Hematopoietic multipotent progenitor cell treated with erythropoietin and hydrocortisone succinate and interleukin-3 and kit ligand, for 4 days (in vitro differentiated cells): ENCODE results near the gene ENTHD1.
A peak's percentile ranks its signal among the peaks of the same experiment; 100 is the strongest.
"Not testable (repeated sequence)": the region's sequence is repeated elsewhere in the genome, so short reads cannot be mapped to it uniquely, and the experiment has no call there.

Source experiments
- DNase-seq: peaks from one replicate; pipeline ENCODE4 v3.0.0-alpha.2; 2015

Gene ENTHD1

DNA sequence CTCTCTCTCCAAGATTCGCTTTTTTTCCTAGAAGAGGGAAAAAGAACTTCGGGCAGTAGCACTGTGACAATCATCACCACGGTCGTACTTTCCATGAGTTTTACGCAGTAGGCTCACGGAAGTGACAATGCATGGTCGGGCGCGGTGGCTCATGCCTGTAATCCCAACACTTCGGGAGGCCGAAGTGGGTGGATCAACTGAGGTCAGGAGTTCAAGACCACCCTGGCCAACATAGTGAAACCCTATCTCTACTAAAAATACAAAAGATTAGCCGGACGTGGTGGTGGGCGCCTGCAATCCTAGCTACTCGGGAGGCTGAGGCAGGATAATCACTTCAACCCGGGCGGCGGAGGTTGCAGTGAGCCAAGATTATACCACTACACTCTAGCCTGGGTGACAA is 30.7 kb upstream of the ENTHD1 start:
- no peak for DNase-seq

GRCh38 chr22:39923696-39924095 is 30.1 kb upstream of the ENTHD1 start:
- DNase-seq: no peak

- peak; percentile 89 for DNase-seq
Measured at GRCh38 chr22:39920134-39920743, 26.7 kb upstream of the ENTHD1 start.

DNA sequence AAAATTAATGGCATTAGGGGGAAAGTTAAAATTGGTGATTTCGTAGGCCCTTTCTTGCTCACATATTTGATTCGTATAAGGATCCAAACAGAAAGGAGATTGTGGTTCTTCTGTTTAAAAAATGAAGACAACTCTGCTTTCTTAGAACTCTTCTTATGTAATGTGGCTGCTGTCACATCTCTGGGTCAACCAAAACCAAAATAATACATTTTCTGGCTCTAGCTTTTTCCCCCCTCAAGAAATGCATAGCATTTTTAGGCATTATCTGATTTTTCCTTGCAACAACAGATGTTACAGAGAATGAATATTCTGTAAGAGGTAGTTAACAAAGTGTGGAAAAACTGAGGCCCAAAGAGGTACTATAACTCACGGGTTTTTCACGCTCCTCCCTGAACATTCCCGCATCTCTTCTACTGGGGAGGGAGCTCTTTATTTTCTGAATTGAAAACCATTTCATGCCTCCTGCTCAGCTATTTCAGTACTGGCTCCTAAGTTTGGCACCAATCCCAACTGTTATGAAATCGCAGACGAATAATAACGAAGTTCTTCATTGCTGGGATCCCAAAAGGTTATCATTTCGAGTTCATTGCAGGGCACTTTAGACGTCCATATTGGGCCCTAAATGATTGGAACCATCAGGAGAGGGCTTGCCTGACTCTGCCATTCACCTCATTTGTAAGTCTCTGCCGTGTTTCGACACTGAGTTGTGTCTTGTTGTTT is 24.4 kb upstream of the ENTHD1 start:
- peak; percentile 68 for DNase-seq

DNA sequence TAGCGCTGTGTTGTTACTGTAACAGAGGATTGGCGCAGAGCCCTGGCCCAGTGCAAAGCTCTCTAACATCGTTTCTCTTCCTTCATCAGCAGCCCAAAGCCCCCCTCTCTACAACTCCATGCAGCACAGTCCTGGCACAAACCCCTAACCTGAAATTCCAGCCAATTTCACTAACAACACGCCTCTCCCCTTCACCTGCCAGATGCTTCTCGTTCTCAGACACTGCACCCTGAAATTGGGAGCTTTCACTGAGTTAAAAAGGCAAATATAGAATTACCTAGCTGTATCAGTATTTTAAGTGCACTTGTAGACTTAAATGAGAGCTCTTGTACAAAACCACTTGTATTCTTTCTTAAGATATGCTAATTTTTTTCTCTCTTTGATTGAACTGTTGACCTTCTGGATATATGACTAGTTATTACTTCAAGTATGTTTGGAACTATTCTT is 23.7 kb upstream of the ENTHD1 start:
- DNase-seq: no peak

DNA sequence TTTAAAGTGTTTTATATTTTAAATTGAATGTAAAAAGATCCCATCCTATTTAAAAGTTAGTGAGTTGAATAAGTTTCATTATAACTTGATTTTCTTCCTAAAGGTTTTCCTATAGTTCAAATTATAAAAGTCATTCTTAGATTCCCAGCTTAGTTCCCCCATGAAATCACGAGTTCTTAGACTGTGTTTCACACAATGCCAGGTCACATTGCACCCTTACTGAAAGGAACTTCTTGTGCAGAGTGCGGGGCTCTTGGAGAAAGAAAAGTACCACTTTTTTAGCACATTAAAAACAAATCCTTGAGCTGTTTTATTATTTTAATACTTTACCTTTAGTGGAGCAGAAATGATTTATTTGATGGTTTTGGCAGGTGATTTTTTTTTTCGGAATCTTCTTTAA is 22.9 kb upstream of the ENTHD1 start:
- no peak for DNase-seq

- peak; percentile 57 for DNase-seq
Measured at GRCh38 chr22:39915295-39915726, 21.8 kb upstream of the ENTHD1 start.

- no peak for DNase-seq
Measured at GRCh38 chr22:39914584-39914983, 21.0 kb upstream of the ENTHD1 start.

GRCh38 chr22:39913886-39914285 is 20.3 kb upstream of the ENTHD1 start:
- DNase-seq: no peak

DNA sequence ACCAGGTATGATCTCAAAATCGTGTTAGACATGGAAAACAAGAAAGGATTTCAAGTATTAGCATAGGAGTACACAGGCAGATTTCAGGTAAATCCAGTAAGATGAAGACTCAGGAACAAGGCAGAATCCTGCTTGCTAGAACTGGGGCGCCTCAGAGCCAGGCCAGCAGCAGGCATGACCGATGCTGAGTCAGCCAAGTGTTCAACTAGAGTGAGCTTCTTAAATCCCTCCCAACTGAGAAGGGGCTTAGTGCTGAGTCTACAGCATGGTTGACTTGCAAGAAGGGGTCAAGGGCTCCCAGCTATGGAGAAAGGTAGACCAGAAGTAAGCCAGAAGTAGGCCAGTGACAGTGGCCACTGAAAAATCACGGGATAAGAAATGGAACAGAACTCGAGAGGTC is 19.8 kb upstream of the ENTHD1 start:
- no peak for DNase-seq

DNA sequence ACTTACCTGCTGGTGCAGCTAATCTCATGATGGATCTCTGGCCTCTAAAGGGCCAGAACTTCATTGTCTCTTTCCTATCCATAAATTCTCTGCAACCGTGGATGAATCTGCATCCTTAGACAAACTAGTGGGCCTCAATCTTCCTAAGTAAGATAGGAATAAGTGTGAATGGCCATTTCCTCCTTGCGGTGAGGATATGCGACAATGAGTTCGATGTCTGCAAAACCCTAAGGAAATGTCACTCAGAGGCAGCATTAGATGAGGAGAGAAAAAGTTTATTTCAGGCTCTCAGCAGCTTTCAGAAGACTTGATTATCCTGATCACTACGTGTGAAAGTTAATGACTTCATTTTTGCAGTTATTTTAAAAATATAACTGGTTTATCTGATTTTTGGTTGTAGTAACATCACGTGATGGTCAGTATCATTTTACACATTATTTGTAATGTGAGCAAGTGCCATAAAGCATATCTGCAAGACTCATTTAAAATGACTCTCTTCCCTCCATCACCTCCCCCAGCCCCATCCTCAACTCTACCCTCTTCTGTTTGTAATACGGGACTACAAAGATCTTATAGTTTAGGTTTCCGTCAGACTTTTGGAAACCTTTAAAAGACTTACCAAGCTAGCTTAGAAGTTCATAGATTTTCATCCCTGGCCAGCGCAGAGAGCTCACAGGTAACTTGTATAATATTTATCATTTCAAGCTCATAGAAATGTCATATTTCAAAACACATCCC is 17.5 kb upstream of the ENTHD1 start:
- DNase-seq: no peak

GRCh38 chr22:39908737-39909136 is 15.2 kb upstream of the ENTHD1 start:
- no peak for DNase-seq

DNA sequence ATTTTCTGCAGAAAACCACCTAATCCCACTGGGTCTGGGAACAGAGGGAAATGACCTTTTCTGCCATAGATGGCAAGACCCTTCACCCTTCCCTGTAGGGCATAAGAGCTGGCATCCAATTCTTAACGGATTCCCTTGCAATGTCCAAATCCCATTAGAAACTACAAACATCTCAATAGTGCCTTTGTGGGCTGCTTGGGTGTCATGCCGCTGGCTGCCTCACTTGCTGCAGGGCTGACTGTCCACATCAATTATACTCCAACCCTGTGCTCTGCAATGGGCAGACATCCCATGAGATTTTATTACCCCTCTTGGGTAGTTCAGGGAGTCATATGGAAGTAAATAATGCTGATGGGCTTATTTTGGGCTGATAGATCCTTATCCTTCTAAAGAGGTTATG is 14.6 kb upstream of the ENTHD1 start:
- DNase-seq: no peak

DNA sequence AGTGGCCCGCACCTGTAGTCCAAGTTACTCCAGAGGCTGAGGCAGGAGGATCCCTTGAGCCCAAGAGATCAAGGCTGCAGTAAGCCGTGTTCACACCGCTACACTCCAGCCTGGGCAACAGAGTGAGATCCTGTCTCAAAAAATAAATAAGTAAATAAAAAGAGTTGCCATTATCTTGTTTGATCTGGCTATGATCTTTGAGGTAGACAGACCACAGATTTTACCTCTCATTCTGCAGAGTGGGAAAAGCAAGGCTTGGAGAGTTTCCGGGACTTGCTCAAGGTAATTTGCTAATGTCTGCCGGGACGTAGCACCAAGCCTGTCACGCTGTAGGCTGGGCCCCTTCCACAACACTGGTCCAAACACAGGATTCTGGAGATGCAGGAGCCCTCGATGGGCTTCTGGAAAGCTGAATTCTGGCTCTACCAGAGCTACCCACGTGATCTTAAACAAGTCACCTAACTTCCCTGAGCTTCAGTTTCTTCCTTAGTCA is 14.1 kb upstream of the ENTHD1 start:
- no peak for DNase-seq

DNA sequence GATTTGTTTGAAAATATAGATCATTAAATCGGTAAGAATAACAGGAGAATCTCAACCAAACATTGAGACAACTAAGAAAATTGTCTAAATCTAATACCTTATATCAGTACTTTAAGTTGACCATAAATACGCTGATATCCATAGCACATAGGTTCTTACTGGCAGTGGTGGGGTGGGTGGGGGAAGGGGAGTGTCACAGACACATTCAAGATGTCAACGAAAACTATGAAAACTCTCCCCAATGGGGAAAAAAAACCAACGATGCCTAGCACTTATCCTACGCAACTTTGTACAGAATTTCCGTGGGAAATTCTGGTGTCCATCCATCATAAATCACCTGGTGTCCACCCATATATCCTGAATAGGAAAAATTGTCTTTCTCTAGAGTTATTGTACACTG is 13.5 kb upstream of the ENTHD1 start:
- no peak for DNase-seq

GRCh38 chr22:39906207-39906606 is 12.6 kb upstream of the ENTHD1 start:
- no peak for DNase-seq

GRCh38 chr22:39905687-39906086 is 12.1 kb upstream of the ENTHD1 start:
- no peak for DNase-seq

- no peak for DNase-seq
Measured at GRCh38 chr22:39904862-39905261, 11.3 kb upstream of the ENTHD1 start.

- DNase-seq: not testable (repeated sequence)
Measured at GRCh38 chr22:39904024-39904423, 10.5 kb upstream of the ENTHD1 start.

DNA sequence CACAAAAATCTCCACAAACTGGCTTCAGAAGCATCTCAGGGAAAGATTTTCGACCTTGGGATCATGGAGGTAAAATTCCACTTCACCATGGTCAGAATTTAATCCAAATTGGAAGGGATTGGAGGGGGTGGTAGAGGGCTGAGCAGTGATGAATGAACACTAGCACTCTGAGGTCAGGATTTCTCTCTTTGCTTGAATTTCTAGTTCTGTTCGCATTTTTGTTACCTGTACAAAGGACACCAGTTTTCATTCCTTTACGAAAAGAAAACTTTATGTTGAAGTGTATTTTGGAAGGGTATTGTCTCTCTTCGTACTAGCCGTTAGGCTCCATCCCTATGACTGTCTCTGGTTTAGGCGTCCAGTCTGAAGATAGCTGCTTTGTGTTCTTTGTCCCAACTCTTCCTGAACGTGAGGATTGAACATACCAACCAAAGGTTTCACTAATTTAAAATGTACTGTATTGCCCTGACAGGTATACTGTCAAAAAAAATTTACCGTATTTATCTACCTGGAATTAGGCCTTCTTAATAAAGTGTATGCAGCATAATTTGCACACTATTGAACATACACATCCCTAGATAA is 8.1 kb upstream of the ENTHD1 start:
- no peak for DNase-seq

- DNase-seq: peak; percentile 93
Measured at GRCh38 chr22:39900306-39901227, 7.0 kb upstream of the ENTHD1 start, which contains the start of gene GRAP2. Gene GRAP2 (plus strand): TSS chr22:39901084. CDS start chr22:39947107, 46,023 bp downstream.

DNA sequence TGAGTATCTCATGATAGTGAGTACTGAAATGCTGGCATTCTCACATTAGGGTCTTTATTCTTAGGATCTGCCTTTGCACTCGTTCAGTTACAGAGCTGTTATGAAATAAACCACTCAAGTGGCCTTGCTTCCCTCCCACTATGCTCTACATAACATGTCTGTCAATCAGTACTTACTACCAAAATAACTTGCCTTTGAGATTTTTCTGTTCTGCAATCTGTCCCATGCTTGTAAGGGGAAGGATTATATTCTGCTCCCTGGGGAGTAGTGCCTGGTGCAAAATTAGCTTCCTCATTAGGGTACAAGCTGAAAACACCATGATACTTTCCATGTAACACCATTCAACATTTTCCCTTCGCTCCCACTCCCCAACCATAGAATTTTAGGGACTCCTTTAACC is 5.4 kb upstream of the ENTHD1 start:
- DNase-seq: peak; percentile 71
